ENCODE measurements around the gene PADI2. TPM values are rescaled to one million over a fixed set of nuclear protein-coding genes. Genes with fewer than 3 reads are reported as not detected.

The PADI2 gene
- total RNA-seq, 1 donor from 2014 or later: 0.49 TPM

DNA sequence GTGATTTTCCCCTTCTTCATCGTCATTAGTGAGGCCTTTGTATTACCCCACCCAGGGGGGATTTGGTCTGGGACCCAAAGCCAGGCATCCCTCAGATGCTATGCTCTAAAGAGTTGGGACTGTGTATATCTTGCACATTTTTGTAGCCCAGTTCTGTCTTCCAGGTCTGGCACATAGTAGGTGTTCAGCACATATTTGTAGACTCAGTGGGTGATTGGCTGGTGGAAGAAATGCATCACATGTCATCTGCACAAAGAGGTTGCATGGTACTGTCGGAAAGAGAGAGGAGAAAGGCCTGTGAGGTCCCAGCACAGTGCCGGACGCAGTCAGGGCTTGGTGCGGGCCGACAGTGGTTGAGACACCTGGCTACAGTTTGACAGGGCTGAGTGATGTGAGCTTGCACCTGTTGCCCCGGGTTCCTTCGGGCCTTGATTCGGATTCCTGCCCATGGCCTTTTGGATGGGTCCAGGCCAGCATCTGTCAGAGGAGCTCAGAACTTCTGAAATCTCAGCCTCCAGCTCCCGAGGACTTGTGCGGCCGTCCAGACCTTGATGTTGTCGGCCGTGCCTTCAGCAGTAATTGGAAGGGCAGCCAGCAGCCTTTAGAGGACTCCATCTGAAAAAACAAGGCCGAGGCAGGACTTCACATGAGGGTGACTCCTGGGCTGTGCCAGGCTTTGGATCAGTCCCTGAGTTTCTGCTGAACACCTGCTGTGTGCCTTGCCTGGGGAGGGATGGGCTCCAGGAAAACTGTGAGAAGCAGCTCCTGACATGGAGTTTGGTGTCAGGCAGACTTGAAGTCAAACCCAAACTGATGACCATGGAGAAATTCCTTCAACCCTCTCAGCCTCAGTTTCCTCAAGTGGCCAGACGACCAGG lies 44.8 kb upstream of the PADI2 start:
- TF ChIP-seq, protein P1, sequence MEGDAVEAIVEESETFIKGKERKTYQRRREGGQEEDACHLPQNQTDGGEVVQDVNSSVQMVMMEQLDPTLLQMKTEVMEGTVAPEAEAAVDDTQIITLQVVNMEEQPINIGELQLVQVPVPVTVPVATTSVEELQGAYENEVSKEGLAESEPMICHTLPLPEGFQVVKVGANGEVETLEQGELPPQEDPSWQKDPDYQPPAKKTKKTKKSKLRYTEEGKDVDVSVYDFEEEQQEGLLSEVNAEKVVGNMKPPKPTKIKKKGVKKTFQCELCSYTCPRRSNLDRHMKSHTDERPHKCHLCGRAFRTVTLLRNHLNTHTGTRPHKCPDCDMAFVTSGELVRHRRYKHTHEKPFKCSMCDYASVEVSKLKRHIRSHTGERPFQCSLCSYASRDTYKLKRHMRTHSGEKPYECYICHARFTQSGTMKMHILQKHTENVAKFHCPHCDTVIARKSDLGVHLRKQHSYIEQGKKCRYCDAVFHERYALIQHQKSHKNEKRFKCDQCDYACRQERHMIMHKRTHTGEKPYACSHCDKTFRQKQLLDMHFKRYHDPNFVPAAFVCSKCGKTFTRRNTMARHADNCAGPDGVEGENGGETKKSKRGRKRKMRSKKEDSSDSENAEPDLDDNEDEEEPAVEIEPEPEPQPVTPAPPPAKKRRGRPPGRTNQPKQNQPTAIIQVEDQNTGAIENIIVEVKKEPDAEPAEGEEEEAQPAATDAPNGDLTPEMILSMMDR (IDR thresholded peaks at IDR 0.05; ENCODE audit: borderline replicate concordance): no peak
- Histone ChIP-seq H3K4me3 (no peak overlapping the region), H3K27me3 (ENCODE audit: low read depth) (peaks cover 75% of the 10 kb centered on the region), H3K4me1 (no peaks in the 10 kb centered on the region), H3K27ac (replicated peaks) (no peak overlapping the region), H3K9me3 (replicated peaks) (no peaks in the 10 kb centered on the region), H3K36me3 (no peaks in the 10 kb centered on the region)
- no peak for DNase-seq
- intact Hi-C loops (cut with micrococcal nuclease): no loop called here

DNA sequence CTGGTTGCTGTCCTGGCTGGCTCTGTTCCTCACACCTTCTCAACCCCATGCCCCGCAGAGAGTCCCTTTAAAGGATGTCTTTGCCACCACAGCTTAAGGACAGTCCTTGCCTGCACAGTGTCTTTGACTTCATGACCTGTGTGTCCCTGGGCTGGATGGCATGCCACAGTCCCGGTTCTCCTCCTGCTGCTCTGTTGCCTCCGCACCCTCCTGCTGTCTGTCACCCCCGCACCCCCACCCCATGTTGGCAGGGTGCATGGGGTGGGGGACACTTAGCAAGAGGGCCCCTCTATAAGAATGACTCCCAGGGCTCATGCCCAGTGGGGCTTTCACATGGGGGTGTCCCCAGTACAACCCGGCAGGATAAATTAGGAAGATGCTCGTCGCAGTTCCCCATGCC lies 44.1 kb upstream of the PADI2 start:
- intact Hi-C loops (cut with micrococcal nuclease): no loop called here
- no peaks in the 10 kb centered on the region for H3K4me1 ChIP-seq
- H3K4me3 ChIP-seq: no peak overlapping the region
- DNase-seq: no peak
- H3K27ac ChIP-seq (replicated peaks): no peak overlapping the region
- peaks cover 77% of the 10 kb centered on the region for H3K27me3 ChIP-seq (ENCODE audit: low read depth)
- no peaks in the 10 kb centered on the region for H3K36me3 ChIP-seq
- TF ChIP-seq, protein P1 (IDR thresholded peaks at IDR 0.05; ENCODE audit: borderline replicate concordance): no peak
- H3K9me3 ChIP-seq (replicated peaks): no peaks in the 10 kb centered on the region

DNA sequence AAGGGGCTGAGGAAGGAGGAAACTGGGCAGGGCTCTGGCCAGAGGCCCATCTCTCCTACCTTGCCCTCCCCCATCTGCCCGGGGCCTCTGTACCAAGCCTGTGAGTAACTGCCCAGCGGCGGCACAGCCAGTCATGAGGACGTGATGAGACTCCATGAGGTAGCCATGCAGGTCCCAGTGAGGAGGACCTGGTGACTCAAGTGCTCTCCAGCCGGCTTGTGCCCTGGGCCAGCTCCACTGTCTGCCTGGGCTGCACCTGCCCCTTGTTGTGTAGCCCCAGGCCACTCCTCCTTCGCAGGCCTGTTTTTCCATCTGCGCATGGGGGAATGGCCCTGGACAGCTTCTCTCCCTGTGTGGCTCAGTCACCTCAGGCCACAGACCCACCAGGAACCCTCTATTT lies 43.7 kb upstream of the PADI2 start:
- no peaks in the 10 kb centered on the region for H3K36me3 ChIP-seq
- no peaks in the 10 kb centered on the region for H3K9me3 ChIP-seq (replicated peaks)
- no peaks in the 10 kb centered on the region for H3K4me1 ChIP-seq
- DNase-seq: no peak
- TF ChIP-seq, protein P1 (IDR thresholded peaks at IDR 0.05; ENCODE audit: borderline replicate concordance): no peak
- intact Hi-C loops (cut with micrococcal nuclease): no loop called here
- no peak overlapping the region for H3K4me3 ChIP-seq
- no peak overlapping the region for H3K27ac ChIP-seq (replicated peaks)
- peaks cover 75% of the 10 kb centered on the region for H3K27me3 ChIP-seq (ENCODE audit: low read depth)

DNA sequence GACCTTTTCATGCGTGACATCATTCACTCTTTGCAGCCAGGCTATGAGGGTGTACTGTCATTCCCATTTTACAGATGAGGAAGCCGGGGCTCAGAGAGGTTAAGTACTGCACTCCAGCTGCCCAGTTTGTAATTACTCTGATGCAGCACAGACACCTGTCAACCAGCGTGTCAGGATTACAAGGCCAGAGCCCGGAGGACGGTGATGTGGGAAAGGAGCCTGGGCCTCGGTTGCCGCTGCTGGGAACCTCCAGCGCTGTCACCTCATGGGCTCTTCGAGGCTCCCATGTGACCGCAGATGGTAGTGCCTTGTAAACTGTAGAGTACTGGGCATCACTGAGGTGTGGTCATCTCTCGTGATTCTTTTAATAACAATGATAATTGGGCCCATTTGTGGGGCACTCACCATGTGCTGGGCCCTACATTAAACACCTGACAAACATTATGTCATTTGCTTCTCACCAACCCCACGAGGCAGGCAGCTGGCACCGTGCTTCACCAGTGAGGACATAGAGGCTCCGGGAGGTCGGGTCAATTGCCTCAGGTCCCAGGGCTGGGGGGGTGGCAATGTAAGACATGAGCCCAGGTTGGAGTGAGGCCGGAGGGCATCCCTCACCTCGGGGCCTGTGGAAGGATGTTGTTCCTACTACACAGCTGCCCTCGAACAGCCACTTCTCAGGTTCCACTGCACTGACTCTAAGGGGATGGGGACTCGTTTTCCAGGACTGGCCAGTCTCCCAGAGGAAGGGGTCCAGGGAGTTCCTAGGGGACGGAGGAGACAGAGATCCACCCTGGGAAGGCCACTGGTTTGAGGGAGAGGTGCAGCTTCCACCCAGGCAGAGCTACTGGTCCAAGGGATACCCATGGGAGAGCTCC lies 42.9 kb upstream of the PADI2 start:
- H3K4me3 ChIP-seq: no peak overlapping the region
- TF ChIP-seq, protein P1 (IDR thresholded peaks at IDR 0.05; ENCODE audit: borderline replicate concordance): no peak
- H3K9me3 ChIP-seq (replicated peaks): peaks cover 5% of the 10 kb centered on the region
- H3K27ac ChIP-seq (replicated peaks): no peak overlapping the region
- no peaks in the 10 kb centered on the region for H3K4me1 ChIP-seq
- H3K27me3 ChIP-seq (ENCODE audit: low read depth): peaks cover 74% of the 10 kb centered on the region
- DNase-seq: no peak
- intact Hi-C loops (cut with micrococcal nuclease): no loop called here
- no peaks in the 10 kb centered on the region for H3K36me3 ChIP-seq

DNA sequence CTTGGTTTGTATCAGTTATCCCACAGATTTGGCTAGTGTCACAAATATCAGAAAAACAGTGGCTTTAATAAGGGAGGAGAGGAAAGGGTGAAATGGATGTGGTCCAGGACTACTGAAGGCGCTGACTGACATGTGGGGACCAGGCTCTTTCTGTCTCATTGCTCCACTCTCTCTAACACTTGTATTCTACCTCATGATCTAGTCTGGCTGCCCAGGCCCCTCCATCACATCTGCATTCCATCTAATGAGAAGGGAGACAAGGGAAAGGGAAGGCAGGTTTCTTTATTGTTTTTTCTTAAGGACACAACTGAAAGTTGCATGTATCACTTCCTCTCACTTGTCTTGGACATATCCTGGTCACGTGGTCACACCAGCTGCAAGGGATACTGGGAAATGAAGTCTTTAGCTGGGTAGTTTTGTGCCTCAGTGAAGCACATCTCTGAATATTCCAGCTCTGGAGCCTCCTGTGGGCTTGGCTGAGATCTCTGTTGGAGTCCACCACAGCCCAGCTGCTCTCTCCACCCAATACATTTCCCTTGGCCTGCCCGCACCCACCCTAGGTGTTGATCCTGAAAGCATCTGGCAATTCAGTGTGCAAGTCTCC lies 42.0 kb upstream of the PADI2 start:
- Histone ChIP-seq H3K4me3 (no peak overlapping the region), H3K9me3 (replicated peaks) (peaks cover 13% of the 10 kb centered on the region), H3K27ac (replicated peaks) (no peak overlapping the region), H3K4me1 (no peaks in the 10 kb centered on the region), H3K27me3 (ENCODE audit: low read depth) (peaks cover 74% of the 10 kb centered on the region), H3K36me3 (no peaks in the 10 kb centered on the region)
- intact Hi-C loops (cut with micrococcal nuclease): no loop called here
- TF ChIP-seq, protein P1 (IDR thresholded peaks at IDR 0.05; ENCODE audit: borderline replicate concordance): no peak
- DNase-seq: no peak
